ENCODE data around the gene CNN2. TPM values are rescaled to one million over a fixed set of nuclear protein-coding genes. Genes with fewer than 3 reads are reported as not detected.

Gene CNN2
- polyA plus RNA-seq, 1 donor from 2014 or later, result 42.8 TPM

DNA sequence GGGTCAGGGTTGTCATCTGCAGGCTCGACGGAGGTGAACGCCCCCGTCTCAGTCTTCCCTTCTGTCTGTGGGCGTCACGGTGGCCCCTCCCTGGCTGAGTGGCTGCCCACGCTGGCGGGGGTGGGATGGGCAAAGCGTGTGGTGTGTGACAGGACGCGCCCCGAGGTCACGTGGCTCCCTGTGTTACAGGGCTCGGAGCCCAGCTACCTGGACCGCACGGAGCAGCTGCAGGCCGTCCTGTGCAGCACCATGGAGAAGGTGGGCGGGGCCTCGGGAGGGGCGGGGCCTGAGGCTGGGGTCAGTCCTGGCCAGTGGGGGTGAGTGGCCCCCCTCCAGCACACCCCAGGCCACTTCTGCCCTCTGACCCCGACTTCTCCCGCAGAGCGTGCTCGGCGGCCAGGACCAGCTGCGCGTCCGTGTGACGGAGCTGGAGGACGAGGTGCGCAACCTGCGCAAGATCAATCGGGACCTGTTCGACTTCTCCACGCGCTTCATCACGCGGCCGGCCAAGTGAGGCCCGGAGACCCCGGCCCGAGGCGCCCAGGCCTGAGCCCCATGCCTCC is 32.5 kb upstream of the CNN2 start:
- no peaks in the 10 kb centered on the region for H3K36me3 ChIP-seq (ENCODE audit: insufficient read depth, low read length)
- H2AFZ ChIP-seq (ENCODE audit: low read depth, low read length), result no peak overlapping the region
- H3F3A ChIP-seq (ENCODE audit: insufficient read depth, low read length, poor library complexity, severe bottlenecking), result no peaks in the 10 kb centered on the region
- H3K9me2 ChIP-seq (ENCODE audit: insufficient read depth, low read length), result no peaks in the 10 kb centered on the region
- TF ChIP-seq POLR2AphosphoS5 (IDR thresholded peaks at IDR 0.05) (no peak), EZH2 (IDR thresholded peaks at IDR 0.05; ENCODE audit: borderline replicate concordance, insufficient read depth, low read length, poor library complexity, severe bottlenecking) (no peak), RAD21 (conservative IDR thresholded peaks at IDR 0.05) (no peak), EP300 (conservative IDR thresholded peaks at IDR 0.05; ENCODE audit: poor library complexity, severe bottlenecking) (no peak), TAF1 (IDR thresholded peaks at IDR 0.05; ENCODE audit: low read depth) (no peak), REST (IDR thresholded peaks at IDR 0.05; ENCODE audit: borderline replicate concordance) (no peak), MXI1 (conservative IDR thresholded peaks at IDR 0.05; ENCODE audit: poor library complexity, severe bottlenecking) (no peak)
- H3K9ac ChIP-seq (ENCODE audit: low read length), result no peak overlapping the region
- no peak overlapping the region for H3K4me3 ChIP-seq (ENCODE audit: low read length)
- no peak overlapping the region for H3K27ac ChIP-seq (ENCODE audit: low read length)
- H4K20me1 ChIP-seq (ENCODE audit: insufficient read depth), result no peaks in the 10 kb centered on the region
- peaks cover 2% of the 10 kb centered on the region for H3K27me3 ChIP-seq (ENCODE audit: insufficient read depth, low read depth, low read length)
- H3K4me2 ChIP-seq (ENCODE audit: low read length), result no peak overlapping the region
- H3K79me2 ChIP-seq (replicated peaks; ENCODE audit: insufficient read depth, low read length), result no peaks in the 10 kb centered on the region
- no peaks in the 10 kb centered on the region for H3K9me3 ChIP-seq (ENCODE audit: low read length)

DNA sequence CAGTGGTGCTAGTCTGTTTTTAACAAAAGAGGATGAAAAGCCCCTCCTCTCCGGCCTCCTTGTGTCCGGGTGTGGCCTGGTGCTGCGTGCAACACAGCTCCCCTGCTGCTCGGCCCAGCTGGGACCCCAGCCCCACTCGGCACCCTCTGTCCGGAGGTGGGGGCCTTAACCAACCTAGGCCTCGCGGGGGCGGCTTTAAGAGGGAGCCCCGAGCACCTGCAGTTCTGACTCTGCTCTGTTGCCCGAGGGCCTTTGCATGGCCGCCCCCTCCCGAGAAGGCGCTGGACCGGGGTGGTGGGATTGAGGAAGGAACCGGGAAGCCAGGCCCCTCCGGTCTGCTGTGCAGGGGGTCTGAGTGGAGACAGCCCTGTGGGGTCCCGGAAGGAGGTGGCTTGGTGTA is 31.9 kb upstream of the CNN2 start:
- H2AFZ ChIP-seq (ENCODE audit: low read depth, low read length), result no peak overlapping the region
- H3K9me3 ChIP-seq (ENCODE audit: low read length), result no peaks in the 10 kb centered on the region
- no peak overlapping the region for H3K9ac ChIP-seq (ENCODE audit: low read length)
- H3K27me3 ChIP-seq (ENCODE audit: insufficient read depth, low read depth, low read length), result peaks cover 8% of the 10 kb centered on the region
- H3K36me3 ChIP-seq (ENCODE audit: insufficient read depth, low read length), result no peaks in the 10 kb centered on the region
- H3F3A ChIP-seq (ENCODE audit: insufficient read depth, low read length, poor library complexity, severe bottlenecking), result no peaks in the 10 kb centered on the region
- no peak overlapping the region for H3K4me2 ChIP-seq (ENCODE audit: low read length)
- H3K9me2 ChIP-seq (ENCODE audit: insufficient read depth, low read length), result no peaks in the 10 kb centered on the region
- H3K4me3 ChIP-seq (ENCODE audit: low read length), result no peak overlapping the region
- H3K27ac ChIP-seq (ENCODE audit: low read length), result no peak overlapping the region
- no peaks in the 10 kb centered on the region for H4K20me1 ChIP-seq (ENCODE audit: insufficient read depth)
- no peak for TF ChIP-seq REST (IDR thresholded peaks at IDR 0.05; ENCODE audit: borderline replicate concordance)
- no peak for TF ChIP-seq SMC3 (conservative IDR thresholded peaks at IDR 0.05; ENCODE audit: poor library complexity)
- no peak for TF ChIP-seq MXI1 (conservative IDR thresholded peaks at IDR 0.05; ENCODE audit: poor library complexity, severe bottlenecking)
- no peak for TF ChIP-seq CTCF (IDR thresholded peaks at IDR 0.05; ENCODE audit: poor library complexity, severe bottlenecking)
- TF ChIP-seq RAD21 (conservative IDR thresholded peaks at IDR 0.05), result no peak
- TF ChIP-seq EZH2 (IDR thresholded peaks at IDR 0.05; ENCODE audit: borderline replicate concordance, insufficient read depth, low read length, poor library complexity, severe bottlenecking), result no peak
- no peak for TF ChIP-seq EP300 (conservative IDR thresholded peaks at IDR 0.05; ENCODE audit: poor library complexity, severe bottlenecking)
- TF ChIP-seq TAF1 (IDR thresholded peaks at IDR 0.05; ENCODE audit: low read depth), result no peak
- TF ChIP-seq POLR2AphosphoS5 (IDR thresholded peaks at IDR 0.05), result no peak
- H3K79me2 ChIP-seq (replicated peaks; ENCODE audit: insufficient read depth, low read length), result no peaks in the 10 kb centered on the region

Measured in neural cell (in vitro differentiated cells).